Activated CD4-positive, CD25-positive, alpha-beta regulatory T cell treated with anti-CD3 and anti-CD28 coated beads, Interleukin-2, amount 50 U/mL, for 72 hours (primary cell): ENCODE results near the gene PLXNB3.

ENCODE experiments used
- DNase-seq: peaks from one replicate; pipeline ENCODE4 v3.0.0; 2021

Gene PLXNB3

DNA sequence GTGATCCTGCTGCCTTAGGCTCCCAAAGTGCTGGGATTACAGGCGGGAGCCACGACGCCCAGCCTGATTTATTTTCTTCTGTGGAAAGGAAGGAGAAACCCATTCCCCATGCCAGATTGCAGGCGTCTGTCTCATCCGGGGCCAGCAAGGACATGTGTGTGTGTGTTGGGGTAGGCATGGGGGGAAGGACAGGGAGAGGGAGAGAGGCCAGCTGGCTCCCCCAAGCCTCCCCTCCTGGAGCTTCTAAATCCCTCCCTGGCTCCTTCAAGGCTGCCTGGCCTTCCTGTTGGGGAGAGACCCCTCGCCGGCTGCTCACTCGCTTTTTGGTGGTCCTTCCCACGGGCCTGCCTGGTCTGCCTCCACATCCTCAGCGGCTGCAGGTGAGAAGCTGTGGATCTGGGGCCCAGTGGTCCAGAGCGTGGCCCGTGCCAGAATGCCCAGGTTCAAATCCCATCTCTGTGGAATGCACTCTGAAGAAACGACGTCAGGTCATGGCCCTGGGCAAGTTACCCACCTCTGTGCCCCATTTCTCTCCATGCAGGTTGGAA, 1.3 kb upstream of the PLXNB3 start:
- no peak for DNase-seq

DNA sequence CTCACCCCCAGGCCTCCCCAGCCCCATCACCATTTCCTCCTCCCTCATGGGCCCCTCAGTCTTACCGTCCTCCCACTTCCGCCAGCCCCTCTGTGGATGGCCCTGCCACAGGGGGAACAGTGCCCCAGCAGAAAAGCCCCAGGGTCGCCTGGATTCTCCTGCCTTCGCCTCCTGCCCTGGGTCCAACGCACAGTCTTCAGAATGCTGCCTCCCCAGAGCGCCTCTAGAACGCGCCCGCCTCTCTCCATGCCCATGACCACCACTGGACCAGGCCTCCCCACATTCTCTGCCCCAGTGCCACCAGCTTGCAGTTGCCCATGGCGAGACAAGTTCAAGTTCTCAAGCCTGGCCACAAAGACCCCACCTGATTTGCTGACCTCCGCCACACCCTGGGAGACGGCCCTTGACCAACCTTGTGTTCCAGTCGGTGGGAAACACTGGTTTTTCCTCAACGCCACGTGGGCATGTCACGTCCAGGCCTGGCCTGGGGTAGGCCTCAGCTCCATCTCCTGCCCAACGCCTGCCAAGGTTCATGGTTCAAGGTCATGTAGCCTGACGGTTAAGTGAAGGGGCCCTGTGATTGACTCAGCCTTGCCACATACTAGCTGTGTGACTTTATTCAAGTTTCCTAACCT, 634 bp upstream of the PLXNB3 start:
- DNase-seq = peak; percentile 28

DNA sequence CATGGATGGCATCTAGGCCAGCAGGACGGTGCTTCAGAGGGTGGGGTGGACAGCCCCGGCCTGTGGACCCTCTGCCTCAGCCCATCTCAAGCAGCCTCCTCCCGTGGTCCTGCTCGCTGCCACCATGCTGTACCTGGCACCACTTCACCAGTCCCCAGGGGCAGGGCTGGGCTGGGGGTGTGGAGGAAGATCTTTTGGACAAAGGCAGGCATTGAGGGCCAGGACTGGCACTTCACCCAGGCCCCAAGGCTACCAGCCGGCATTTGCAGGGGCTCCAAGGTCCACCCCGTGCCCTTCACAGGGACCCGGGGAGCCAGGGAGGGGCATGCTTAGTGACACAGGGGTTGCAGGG, 713 bp downstream of the PLXNB3 start:
- no peak for DNase-seq

DNA sequence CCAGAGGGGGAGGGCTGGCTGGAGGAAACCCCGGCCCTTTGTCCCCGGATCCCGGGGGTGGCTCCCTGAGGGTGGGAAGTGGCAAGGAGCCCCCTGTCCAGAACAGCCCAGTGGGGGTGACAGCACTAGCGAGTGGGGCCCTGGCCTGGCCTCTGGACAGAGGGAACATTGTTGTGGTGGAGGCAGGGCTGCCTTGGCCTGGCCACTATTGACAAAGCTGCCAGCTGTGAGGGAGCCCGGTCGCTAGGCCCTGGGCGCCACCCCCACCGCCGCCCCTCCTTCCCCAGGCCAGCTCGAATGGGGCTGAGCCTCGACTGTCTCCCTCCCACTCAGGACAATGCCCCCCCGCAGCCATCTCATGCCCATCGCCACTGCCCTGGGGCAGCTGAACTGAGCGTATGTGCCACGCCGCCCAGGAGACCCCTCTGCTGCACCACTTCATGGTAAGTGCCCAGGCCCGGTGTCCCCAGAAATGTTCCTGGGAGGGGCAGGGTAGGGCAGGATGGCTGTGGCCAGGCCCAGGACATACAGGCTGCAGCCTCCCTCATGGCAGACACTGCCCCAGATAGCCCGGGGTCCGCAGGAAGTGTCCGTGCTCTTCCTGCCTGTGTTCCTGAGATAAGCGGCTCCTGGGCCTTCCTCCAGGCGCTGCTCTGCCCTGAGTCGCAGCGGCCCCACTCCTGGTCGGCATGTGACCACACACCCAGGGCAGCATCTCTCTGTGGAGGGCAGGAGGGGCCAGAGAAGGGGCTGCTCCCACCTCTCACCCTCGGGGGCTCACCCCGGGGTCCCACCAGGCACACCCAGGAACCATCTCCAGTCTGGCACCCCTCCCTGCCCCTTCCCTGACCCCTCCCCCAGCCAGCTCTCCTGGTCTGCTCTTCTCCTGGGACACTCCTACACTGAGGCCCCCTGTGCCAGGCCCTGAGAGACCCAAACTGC, 1.4 kb downstream of the PLXNB3 start:
- DNase-seq = peak; percentile 31

DNA sequence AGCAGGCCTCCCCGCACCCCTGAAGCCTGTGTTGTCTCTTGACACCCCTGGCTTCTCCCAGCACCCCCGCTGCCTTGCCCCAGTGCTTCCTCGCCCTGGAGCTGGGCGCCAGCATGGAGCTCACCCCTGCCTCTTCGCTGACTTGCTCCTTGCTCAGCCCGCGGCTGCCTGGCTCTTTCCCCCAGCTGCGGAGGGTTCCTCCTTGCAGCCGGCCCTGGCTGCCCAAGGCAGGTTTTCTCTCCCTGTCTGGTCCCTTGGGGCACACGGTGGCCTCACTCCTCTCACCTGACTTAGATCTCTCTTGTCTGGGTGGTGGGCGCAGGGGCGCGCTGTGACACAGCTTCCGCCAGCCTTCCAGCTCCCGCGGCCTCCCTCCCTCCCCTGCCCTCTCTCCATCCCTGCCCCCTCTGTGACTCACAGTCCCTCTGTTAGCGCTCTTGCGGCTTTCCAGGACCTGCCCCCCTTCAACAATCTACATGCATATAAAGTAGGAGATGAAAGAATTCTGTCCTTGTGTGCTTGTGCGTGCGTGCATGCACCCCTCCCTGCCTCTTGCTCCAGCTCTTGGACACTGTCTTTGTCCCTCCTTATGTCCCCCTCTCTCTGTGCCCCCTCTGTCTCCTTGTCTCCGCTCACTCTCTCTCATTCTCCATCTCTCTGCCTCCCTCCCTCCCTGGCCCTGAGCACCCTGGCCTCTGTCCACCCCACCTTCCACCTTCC, 2.2 kb downstream of the PLXNB3 start:
- DNase-seq = peak; percentile 29

DNA sequence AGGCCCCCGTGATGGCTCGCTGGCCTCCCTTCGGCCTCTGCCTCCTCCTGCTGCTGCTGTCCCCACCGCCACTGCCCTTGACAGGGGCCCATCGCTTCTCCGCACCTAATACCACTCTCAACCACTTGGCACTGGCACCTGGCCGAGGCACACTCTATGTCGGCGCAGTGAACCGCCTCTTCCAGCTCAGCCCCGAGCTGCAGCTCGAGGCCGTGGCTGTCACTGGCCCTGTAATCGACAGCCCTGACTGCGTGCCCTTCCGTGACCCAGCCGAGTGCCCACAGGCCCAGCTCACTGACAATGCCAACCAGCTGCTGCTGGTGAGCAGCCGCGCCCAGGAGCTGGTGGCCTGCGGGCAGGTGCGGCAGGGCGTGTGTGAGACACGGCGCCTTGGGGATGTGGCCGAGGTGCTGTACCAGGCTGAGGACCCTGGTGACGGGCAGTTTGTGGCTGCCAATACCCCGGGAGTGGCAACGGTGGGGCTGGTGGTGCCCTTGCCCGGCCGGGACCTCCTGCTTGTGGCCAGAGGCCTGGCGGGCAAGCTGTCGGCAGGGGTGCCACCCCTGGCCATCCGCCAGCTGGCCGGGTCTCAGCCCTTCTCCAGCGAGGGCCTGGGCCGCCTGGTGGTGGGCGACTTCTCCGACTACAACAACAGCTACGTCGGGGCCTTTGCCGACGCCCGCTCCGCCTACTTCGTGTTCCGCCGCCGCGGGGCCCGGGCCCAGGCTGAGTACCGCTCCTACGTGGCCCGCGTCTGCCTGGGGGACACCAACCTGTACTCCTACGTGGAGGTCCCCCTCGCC, 3.0 kb downstream of the PLXNB3 start:
- DNase-seq = peak; percentile 27

DNA sequence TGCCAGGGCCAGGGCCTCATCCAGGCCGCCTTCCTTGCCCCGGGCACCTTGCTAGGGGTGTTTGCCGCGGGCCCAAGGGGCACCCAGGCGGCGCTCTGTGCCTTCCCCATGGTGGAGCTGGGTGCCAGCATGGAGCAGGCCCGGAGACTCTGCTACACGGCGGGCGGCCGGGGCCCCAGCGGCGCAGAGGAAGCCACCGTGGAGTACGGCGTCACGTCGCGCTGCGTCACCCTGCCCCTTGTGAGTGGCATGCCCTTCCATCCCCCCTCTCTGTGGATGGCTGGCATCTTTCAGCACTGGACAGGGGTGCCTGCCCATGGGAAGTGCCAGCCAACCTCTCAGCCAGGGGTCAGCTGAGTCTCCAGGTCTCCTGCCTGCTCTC, 3.6 kb downstream of the PLXNB3 start:
- DNase-seq = peak; percentile 27

DNA sequence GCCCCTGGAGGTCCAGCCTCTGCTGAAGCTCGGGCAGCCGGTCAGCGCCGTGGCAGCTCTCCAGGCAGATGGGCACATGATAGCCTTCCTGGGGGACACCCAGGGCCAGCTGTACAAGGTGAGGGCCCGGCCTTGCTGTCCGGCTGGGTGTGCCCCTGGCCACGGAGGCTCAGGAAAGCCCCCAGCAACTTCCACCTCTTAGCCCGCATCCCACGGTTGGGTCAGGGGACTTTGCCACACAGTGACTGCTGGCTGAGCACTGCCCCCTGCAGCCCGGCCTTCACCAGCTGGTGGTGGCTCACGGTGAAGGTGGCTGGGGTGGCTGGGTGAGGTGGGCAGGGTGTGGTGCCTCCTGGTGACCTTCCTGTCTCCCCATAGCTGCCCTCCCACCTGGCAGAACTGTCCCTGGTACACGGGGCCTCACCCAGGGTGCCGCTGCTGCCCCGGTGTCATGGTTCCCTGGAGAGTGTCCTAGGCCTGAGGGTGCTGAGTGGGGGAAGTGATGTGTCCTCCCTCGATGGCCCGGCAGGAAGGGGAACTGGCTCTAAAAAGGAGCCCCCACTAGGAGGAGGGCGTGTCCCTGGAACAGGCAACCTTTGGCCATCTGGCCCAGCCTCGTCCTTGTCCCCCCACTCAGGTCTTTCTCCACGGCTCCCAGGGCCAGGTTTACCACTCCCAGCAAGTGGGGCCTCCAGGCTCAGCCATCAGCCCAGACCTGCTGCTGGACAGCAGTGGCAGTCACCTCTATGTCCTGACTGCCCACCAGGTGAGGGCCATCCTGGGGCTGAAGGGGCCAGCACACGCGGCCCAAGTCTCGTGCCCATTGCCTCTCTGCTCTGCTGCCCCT, 4.5 kb downstream of the PLXNB3 start:
- DNase-seq = peak; percentile 27

DNA sequence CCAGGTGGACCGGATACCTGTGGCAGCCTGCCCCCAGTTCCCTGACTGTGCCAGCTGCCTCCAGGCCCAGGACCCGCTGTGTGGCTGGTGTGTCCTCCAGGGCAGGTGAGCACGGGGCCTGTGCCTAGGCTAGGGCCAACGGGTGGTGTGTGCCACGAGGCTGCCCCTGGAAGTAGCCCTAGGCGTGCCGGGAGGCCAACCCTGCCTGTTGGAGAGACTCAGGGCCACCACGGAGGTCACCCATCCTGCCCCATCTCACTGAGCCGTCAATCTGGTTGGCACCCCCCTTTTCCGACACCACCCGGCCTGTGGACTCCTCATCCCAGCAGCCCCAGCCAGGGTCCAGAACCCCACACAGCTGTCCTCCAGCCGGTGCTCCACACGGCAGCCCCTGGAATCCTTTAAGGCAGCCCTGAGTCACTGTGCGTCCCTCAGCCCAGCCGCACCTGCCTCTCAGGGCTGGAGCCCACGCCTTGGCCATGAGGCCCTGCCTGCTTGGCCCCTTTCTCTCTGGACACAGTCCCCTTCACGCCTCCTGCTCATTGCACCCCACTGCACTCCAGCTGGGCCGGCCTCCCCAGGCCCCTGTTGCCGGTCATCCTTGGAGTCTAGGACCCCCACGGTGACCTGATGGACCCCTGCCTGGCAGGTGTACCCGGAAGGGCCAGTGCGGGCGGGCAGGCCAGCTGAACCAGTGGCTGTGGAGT, 5.3 kb downstream of the PLXNB3 start:
- peak; percentile 25 for DNase-seq

DNA sequence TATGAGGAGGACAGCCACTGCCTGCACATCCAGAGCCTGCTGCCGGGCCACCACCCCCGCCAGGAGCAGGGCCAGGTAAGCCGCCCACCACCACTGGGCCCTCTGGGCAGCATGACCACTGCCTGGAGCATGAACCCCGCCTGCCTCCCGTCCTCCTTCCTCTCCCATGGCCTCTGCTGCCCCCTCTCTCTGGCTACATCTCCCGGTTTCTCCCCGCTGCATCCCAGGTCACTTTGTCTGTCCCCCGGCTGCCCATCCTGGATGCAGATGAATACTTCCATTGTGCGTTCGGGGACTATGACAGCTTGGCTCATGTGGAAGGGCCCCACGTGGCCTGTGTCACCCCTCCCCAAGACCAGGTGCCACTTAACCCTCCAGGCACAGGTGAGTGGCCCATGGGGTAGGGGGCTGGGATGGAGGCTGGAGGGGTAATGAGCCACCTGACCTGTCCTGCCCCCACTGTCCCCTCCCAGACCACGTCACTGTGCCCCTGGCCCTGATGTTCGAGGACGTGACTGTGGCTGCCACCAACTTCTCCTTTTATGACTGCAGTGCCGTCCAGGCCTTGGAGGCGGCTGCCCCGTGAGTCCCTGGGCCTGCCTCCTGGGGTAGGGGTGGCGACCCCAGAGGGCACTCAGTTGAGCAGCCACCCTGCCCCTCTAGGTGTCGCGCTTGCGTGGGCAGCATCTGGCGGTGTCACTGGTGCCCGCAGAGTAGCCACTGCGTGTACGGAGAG, 6.0 kb downstream of the PLXNB3 start:
- DNase-seq = peak; percentile 25

DNA sequence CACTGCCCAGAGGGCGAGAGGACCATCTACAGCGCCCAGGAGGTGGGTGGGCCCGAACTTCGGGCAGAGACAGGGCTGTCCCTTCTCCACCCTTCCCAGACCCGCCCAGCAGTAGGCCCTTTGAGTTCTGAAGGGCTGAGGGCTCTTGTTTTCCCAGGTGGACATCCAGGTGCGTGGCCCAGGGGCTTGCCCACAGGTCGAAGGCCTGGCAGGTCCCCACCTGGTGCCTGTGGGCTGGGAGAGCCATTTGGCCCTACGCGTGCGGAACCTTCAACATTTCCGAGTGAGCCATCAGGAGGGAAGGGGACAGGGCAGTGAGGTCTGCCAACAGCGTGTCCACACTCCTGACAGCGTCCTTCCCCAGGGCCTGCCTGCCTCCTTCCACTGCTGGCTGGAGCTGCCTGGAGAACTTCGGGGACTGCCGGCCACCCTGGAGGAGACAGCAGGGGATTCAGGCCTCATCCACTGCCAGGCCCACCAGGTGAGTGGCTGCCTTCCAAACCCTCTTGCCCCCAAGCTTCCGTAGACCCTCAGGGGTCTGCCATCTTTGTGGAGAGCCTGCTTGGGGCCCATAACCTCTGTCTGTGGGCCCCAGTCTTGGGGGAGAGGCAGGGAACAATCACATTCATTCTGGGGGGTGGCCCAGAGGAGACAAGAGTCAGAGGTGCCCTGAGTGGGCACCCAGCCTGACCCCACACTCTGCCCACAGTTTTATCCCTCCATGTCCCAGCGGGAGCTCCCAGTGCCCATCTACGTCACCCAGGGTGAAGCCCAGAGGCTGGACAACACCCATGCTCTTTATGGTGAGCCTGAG, 6.8 kb downstream of the PLXNB3 start:
- DNase-seq = no peak

DNA sequence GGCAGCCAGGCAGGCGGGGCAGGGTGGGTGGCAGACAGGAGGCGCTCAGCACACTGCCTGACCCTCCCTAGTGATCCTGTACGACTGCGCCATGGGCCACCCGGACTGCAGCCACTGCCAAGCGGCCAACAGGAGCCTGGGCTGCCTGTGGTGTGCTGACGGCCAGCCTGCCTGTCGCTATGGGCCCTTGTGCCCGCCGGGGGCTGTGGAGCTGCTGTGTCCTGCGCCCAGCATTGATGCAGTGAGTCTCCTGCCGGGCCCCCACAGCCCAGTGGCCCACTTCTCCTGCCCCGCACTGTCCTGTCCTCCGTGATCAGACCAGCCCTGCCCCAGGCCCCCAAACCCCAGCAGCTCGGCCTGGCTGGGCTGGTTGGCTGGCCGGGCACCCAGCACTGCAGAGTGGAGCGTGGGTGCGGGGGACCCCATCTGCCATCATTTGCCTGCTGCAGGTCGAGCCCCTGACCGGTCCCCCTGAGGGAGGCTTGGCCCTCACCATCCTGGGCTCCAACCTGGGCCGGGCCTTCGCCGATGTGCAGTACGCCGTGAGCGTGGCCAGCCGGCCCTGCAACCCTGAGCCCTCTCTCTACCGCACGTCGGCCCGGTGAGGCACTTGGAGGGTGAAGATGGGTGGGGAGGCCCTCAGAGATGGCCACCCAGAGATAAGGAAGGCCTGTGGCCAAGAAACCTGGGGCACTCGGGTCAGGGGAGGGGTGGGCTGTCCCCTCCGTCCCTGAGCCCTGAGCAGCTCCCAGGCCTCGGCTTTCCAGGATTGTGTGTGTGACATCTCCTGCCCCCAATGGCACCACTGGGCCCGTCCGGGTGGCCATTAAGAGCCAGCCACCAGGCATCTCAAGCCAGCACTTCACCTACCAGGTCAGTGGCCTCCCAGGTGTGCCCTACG, 7.6 kb downstream of the PLXNB3 start:
- DNase-seq = peak; percentile 26

DNA sequence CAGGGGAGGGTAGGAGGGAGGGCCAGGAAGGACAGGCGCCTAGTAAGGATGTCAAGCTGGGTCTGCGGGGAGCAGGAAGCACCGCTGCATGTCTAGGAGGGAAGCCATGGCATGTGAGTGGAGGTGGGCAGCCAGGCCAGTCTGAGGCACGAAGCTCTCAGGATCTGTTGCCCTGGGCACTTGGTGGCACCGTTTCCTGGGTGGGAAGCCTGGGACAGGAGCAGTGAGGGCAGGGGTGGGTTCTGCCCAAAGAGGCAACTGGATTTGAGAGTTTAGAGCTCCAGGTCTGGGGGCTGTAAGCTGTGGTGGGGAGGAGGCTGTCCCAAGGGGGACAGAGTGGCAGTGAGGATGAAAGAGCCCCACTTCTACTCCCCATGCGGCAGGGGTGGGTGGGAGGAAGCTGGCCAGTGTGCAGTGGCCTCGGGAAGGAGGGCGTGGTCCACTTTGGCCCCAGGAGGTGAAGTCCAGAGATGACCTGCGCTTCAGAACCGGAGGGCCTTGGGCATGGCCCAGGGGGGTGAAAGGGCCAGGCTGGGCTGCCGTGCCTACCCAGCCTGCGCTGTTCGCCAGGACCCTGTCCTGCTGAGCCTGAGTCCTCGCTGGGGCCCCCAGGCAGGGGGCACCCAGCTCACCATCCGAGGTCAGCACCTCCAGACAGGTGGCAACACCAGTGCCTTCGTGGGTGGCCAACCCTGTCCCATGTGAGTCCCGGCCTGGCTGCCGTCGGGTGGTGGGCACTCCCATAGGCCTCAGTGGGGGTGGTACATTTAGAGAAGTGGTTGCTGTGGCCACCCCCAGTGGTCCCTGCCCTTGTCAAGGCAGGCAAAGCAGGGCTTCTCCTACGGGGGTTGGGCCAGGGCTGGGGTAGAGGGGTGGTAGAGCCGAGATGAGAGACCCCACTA, 8.5 kb downstream of the PLXNB3 start:
- DNase-seq = peak; percentile 25

DNA sequence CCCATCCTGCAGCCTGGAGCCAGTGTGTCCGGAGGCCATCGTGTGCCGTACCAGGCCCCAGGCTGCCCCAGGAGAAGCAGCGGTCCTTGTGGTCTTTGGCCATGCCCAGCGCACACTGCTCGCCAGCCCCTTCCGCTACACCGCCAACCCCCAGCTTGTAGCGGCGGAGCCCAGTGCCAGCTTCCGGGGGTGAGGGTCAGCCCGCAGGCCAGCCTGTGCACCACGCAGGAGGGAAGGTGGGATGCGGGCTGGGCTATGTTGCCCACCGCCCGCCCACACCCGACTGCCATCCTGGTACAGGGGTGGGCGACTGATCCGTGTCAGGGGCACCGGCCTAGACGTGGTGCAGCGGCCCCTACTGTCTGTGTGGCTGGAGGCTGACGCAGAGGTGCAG, 9.2 kb downstream of the PLXNB3 start:
- DNase-seq = peak; percentile 27

DNA sequence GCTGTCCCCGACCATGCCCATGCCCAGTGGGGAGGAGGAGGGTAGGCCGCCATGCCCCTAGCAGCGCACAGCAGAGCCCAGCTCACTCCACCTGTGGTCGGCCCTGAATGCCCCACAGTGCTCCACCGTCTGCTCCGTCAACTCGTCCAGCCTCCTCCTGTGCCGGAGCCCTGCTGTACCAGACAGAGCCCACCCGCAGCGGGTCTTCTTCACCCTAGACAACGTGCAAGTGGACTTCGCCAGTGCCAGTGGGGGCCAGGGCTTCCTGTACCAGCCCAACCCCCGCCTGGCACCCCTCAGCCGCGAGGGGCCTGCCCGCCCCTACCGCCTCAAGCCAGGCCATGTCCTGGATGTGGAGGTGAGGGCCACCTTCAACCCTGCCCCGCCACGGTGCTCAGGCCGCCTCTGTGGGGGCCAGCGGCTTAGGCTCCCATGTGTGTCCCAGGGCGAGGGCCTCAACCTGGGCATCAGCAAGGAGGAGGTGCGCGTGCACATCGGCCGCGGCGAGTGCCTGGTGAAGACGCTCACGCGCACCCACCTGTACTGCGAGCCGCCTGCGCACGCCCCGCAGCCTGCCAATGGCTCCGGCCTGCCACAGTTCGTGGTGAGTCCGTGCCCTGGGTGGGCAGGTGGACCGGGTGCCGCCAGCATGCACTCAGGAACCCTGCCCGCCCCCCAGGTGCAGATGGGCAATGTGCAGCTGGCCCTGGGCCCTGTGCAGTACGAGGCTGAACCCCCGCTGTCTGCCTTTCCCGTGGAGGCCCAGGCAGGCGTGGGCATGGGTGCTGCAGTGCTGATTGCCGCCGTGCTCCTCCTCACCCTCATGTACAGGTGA, 9.9 kb downstream of the PLXNB3 start:
- no peak for DNase-seq
